Spleen (tissue), 7 donors: ENCODE data around the gene ST6GAL2.

Experiments used
- CTCF ChIP-seq, 11 experiments: fragments of 200-600 bp in 7 of 11; fragments of 450-650 bp in 4 of 11; sonication (generic) in 4 of 11; IDR thresholded peaks in 8 of 11; conservative IDR thresholded peaks in 3 of 11; 1 replicate in 7 of 11; 2 replicates in 4 of 11; pipeline versions ENCODE4 v1.4.0 to v1.8.0; 2016 to 2021; ENCODE audit warnings: antibody characterized with exemption in 11 of 11, inconsistent platforms in 4 of 11, mild to moderate bottlenecking in 1 of 11
- POLR2AphosphoS5 ChIP-seq, 3 donors: sonication (generic); formaldehyde crosslinking; IDR thresholded peaks; one replicate each; pipeline ENCODE4 v1.5.1; 2017; ENCODE audit warnings: antibody characterized with exemption in 3 of 3
- donor health status: DM: no; HTN: no; CAD: no; lungs with moderate emphysema.
- donor health status: DM: no; HTN: no; CAD: no.
- donor health status: DM: no; HTN: no; CAD: no.

- TF ChIP-seq CTCF (IDR thresholded peaks at IDR 0.05 in 8 of 11, conservative IDR thresholded peaks at IDR 0.05 in 3 of 11) (no peak), POLR2AphosphoS5 (IDR thresholded peaks at IDR 0.05) (no peak)
These were observed 54.0 kb downstream of the ST6GAL2 start for GRCh38 chr2:106831816-106832569.
